NCI-H2196 treated with DMSO at 0.1 percent for 48 hours (cell line): ENCODE results near the gene FAM184A.
A peak's percentile ranks its signal among the peaks of the same experiment; 100 is the strongest.
"Not testable (repeated sequence)": the region's sequence is repeated elsewhere in the genome, so short reads cannot be mapped to it uniquely, and the experiment has no call there.

Source experiments
- DNase-seq: peaks from one replicate; lab custom pipeline; 2025; ENCODE audit not compliant: unreplicated experiment; lab: John Stamatoyannopoulos, UW

The FAM184A gene, protein sequence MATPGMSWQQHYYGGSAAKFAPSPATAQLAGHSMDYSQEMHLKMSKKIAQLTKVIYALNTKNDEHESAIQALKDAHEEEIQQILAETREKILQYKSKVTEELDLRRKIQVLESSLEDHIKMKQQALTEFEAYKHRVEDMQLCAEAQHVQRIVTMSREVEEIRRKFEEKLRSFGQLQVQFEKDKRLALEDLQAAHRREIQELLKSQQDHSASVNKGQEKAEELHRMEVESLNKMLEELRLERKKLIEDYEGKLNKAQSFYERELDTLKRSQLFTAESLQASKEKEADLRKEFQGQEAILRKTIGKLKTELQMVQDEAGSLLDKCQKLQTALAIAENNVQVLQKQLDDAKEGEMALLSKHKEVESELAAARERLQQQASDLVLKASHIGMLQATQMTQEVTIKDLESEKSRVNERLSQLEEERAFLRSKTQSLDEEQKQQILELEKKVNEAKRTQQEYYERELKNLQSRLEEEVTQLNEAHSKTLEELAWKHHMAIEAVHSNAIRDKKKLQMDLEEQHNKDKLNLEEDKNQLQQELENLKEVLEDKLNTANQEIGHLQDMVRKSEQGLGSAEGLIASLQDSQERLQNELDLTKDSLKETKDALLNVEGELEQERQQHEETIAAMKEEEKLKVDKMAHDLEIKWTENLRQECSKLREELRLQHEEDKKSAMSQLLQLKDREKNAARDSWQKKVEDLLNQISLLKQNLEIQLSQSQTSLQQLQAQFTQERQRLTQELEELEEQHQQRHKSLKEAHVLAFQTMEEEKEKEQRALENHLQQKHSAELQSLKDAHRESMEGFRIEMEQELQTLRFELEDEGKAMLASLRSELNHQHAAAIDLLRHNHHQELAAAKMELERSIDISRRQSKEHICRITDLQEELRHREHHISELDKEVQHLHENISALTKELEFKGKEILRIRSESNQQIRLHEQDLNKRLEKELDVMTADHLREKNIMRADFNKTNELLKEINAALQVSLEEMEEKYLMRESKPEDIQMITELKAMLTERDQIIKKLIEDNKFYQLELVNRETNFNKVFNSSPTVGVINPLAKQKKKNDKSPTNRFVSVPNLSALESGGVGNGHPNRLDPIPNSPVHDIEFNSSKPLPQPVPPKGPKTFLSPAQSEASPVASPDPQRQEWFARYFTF

DNA sequence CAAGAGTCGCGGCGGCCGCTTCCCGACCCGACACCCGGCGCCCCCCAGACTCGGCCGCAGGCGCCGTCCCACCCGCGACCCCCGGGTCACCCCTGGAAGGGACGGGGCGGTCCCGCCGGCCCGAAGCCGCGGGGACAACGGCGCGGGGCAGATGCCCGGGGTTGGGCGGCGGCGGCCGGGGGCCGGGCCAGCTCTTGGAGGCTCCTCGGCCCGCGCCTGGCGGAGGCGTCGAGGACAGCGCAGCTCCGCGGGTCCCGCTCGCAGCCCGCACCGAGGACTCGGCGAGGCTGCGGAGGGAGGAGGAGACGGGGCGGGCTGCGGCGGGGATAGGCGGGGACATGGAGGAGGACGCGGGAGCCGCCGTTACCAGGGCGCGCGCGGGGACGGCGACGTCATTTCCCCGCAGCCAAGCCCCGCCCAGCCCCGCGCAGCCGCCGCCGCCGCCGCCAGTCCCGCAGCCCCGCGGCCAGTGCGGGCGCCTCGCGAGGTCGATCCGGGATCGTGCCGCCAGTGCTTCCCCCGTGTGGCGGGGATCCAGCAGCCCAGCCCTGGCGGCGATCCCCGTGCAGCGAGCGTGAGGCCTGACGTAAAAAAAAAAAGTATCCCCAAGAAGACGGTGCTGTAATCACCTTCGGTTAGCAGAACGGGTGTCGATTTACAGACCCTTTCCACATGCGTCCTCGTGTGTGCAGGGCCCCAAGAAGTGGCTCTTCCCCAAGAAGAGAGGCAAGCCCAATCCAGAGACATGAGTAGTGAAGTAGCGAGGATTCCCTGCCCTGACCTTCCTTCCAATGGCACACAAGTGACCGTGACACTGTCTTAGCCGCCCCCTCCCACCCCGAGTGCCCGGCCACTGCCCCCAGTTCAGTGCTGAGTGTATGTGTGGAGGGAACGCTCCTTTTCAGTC lies at the start of gene FAM184A:
Gene FAM184A (minus strand): TSS at position 289 of the 907 bp plus-strand sequence. CDS start 365 bp downstream, outside the sequence.
- peak; percentile 32 for DNase-seq

GRCh38 chr6:119127627-119128026 lies 49.2 kb upstream of the FAM184A start:
- DNase-seq: no peak

- no peak for DNase-seq
Measured at GRCh38 chr6:119126826-119127225, 48.4 kb upstream of the FAM184A start.

DNA sequence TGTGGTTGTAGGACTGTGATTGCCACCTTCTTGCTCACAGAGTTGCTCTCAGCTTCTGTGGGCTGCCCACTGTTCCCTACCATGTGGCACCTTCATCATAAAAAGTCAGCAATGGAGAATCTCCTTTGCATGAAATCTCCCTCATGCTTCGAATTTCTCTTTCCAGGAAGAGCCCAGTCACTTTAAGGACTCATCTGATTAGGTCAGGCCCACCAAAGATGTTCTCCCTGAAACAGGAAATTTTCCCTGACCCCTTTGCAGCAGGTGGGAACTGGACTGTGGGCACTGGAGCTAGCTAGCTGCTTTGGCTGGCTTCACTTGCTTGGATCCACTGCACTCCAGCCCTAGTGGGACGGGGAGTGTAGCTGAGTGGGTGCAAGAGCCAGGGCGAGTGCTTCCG lies 47.7 kb upstream of the FAM184A start:
- no peak for DNase-seq

- no peak for DNase-seq
Measured at GRCh38 chr6:119125576-119125975, 47.1 kb upstream of the FAM184A start.

DNA sequence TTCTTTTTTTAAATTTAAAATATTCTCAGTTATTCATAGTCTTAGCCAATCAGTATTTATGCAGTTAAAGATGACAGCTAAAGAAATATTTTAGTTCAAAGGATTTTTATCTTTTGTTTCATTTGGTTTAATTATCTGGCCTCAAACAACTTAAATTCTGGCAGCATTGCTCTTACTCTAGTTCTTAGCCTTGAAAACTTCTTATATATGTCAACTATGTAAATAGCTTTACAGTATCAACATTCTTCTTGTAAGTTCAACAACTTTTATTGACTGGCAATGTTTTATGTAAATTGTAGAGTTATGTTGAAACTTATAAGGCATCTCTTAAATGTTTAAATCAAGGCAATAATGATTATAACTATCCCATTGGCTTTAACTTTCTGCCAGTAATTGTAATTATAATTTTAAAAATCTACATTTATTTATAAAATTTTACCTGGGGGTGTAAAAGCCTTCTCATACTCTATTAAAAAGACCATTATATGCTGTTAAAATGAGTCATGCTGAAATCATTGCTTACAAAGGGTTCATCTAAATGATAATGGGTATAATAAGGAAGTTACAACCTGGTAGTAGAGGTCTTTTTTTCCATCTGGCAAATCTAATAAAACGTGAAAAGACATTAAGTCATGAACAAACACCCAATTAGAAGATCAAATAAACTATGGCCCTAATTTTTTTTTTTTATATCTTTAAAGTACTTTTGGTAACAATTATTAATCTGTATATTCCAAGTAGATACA lies 45.8 kb upstream of the FAM184A start:
- DNase-seq: no peak

- DNase-seq: no peak
Measured at GRCh38 chr6:119122336-119122735, 43.9 kb upstream of the FAM184A start.

- no peak for DNase-seq
Measured at GRCh38 chr6:119121367-119121766, 42.9 kb upstream of the FAM184A start.

- no peak for DNase-seq
Measured at GRCh38 chr6:119119989-119120388, 41.5 kb upstream of the FAM184A start.

DNA sequence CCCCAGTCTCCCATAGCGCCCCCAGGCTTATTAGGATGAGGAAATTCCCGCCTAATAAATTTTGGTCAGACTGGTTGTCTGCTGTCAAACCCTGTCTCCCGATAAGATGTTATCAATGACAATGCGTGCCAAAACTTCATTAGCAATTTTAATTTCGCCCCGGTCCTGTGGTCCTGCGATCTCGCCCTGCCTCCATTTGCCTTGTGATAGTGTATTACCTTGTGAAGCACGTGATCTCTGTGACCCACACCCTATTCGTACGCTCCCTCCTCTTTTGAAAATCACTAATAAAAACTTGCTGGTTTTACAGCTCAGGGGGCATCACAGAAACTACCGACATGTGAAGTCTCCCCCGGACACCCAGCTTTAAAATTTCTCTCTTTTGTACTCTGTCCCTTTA lies 40.6 kb upstream of the FAM184A start:
- not testable (repeated sequence) for DNase-seq

DNA sequence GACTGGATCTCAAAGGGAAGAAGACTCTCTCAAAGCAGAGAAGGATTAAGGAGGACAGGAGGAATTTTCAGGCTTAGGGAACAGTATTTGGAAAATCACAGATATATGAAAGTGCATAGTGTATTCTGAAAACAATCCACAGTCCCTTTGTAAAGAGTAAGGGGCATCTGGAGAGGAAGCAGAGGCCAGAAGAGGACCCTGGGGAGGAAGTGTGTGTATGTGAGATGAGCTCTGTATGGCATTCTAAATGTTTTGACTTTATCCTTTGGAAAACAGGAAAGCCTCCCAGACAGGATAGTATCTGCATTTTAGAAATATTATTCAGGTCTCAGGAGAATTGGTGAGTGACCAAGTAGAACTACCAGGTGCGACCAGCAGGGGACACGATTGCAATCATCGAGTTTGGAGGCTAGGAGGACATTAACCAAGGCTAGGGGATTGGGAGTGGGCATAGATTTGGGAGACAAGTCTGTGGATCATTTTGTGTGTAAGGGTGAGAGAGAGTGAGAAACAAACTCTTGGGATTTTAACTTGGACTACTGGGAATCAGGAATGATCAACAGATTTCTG lies 38.3 kb upstream of the FAM184A start:
- no peak for DNase-seq

- DNase-seq: no peak
Measured at GRCh38 chr6:119113961-119114360, 35.5 kb upstream of the FAM184A start.

DNA sequence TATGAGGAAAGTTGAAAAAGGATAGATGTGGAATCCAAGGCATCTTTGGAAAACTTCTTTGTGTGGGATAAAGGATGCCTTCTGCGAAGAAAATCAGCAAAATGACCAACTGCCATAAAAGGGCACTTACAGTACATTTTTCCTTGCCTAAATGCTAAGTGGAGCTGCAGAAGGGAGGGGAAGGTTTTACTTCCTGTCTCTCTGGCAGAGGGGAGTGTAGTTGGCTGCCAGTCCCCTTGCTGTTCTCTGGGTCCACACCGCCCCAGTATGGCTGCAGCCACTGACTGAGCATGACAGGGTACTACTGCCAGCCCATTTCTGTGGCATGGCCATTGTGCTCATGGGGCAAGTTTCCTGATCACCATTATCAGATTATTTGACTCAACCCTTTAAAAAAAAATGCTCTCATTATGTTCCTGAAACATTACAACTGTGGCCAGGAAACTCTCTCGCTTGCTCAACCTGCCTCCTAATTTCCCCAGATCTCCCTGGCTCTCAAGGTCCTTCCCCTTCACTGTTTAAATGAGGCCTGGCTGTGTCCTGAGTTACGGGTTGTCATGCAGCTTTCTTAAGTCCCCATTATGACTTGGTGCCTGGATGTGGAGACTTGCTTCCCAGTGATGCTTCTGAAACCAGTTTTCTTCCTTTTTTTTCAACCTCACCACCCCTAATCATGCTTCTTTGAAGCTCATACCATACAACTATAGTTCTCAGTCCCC lies 34.5 kb upstream of the FAM184A start:
- DNase-seq: no peak

DNA sequence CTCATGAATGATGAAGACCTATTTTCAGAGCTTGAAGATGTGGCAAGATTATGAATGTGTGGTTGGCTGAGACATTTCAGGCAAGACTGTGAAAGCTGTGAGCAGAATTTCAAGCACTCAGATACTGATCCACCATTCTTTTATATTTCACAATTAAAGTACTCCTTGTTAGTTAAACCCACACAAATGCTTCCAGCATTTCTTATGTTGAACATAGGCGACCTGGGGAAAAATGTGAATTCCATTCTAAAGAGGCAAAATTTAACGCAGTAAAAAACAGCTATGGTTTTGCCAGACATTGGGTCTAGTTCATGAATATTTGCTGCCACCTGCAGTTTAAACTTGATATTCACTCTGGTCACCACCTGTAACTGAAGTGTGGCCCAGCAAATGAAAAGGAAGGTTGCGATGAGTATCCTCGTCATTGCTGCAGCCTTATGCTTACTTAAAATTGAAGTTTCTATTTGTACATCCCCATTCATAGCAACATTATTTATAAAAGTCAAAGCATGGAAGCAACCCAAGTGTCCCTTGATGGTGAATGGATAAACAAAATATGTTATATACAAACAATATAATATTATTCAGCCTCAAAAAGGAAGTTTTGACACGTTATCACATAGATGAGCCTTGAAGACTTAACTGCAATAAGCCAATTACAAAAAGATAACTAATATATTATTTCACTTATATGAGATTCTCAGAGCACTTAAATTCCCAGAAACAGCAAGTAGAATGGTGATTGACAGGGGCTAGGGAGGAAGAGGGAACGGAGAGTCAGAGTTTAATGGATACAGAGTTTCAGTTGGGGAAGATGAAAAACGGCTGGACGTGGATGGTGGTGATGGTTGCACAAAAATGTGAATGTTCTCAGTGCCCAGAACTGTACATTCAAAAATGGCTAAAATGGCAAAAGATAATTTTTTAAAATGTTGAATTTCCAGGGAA lies 32.4 kb upstream of the FAM184A start:
- DNase-seq: no peak

DNA sequence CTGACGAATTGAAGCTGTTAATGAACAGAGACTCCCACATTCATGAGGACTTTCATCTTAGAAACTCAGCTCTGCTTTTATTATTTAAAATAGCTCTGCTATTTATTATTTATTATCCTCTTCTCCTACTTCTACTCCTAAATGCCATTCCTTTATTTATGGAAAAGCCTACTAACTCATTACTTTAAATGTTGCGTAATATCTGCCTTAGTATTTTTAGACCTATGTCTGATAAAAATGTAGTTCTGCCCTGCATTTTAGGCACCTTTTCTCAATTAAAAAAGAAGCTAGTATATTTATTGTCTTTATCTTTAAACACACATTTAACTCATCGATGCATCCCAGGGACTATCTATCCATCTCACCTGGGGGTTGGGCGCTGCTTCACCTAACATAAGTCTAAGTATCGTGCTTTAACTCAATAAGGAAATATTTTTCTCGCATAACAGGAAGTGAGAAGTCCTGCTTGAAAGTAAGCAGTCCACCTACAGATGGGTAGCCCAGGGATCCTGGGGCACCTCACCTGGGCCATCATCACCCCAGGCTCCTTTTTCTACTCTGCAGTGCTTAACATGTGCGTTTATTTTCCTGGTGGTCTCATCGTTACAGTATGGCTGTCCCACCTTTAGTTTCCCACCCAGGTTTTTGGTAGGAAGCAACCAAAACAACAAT lies 31.3 kb upstream of the FAM184A start:
- no peak for DNase-seq

DNA sequence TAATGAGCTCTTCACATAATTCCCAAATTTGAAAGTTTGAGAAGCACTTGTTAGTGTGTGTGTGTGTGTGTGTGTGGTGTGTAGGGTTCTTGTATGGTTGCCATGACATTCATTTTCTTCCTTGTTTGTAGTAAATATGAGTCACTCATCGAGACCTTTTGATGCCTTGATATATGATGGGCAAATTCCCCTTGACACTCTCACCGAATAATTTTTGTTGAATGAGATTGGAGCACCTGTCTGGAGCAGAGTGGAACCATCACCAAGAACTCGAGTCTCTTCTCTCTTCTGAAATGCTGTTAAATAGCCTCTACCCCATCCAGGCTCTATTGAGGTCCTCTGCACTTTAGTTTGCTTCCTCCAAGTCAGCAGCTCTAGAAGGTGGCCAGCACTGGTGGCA lies 29.6 kb upstream of the FAM184A start:
- DNase-seq: no peak

GRCh38 chr6:119105282-119105681 lies 26.8 kb upstream of the FAM184A start:
- DNase-seq: no peak
